ENCODE measurements around the gene WDR43.

The WDR43 gene

GRCh38 chr2:28880193-28880592 is 14.3 kb upstream of the WDR43 start:
- H3K9me2 ChIP-seq (replicated peaks; ENCODE audit: control insufficient read depth, low read length): no peaks in the 10 kb centered on the region
- H3F3A ChIP-seq (ENCODE audit: control insufficient read depth, insufficient read depth): no peaks in the 10 kb centered on the region
- no peaks in the 10 kb centered on the region for H3K36me3 ChIP-seq (ENCODE audit: control insufficient read depth, low read length)
- H3K4me1 ChIP-seq (ENCODE audit: control insufficient read depth, low read length): no peaks in the 10 kb centered on the region
- H3K79me2 ChIP-seq (ENCODE audit: control insufficient read depth, low read length): no peaks in the 10 kb centered on the region
- no peak overlapping the region for H3K4me2 ChIP-seq (ENCODE audit: low read length)
- TF ChIP-seq CTCF (IDR thresholded peaks at IDR 0.05; ENCODE audit: low read depth, low read length, poor library complexity, severe bottlenecking) (no peak), EZH2phosphoT487 (IDR thresholded peaks at IDR 0.05; ENCODE audit: borderline replicate concordance, low read length) (no peak)
- H3K27ac ChIP-seq (ENCODE audit: low read depth, low read length): no peak overlapping the region
- no peaks in the 10 kb centered on the region for H4K20me1 ChIP-seq (ENCODE audit: control insufficient read depth, insufficient read depth, low read depth, low read length)
- peaks cover 2% of the 10 kb centered on the region for H3K27me3 ChIP-seq (ENCODE audit: control insufficient read depth, low read length)
- no peak overlapping the region for H3K4me3 ChIP-seq (ENCODE audit: low read length)
- H3K9me3 ChIP-seq (ENCODE audit: control insufficient read depth, insufficient read depth, low read length): no peaks in the 10 kb centered on the region

GRCh38 chr2:28893488-28893887 is 979 bp upstream of the WDR43 start:
- H3K79me2 ChIP-seq (ENCODE audit: control insufficient read depth, low read length): peaks cover 41% of the 10 kb centered on the region
- H3K9me2 ChIP-seq (replicated peaks; ENCODE audit: control insufficient read depth, low read length): no peaks in the 10 kb centered on the region
- H3K36me3 ChIP-seq (ENCODE audit: control insufficient read depth, low read length): peaks cover 36% of the 10 kb centered on the region
- no peaks in the 10 kb centered on the region for H3F3A ChIP-seq (ENCODE audit: control insufficient read depth, insufficient read depth)
- H3K4me1 ChIP-seq (ENCODE audit: control insufficient read depth, low read length): peaks cover 23% of the 10 kb centered on the region
- no peak overlapping the region for H3K4me3 ChIP-seq (ENCODE audit: low read length)
- H3K4me2 ChIP-seq (ENCODE audit: low read length): no peak overlapping the region
- no peak for TF ChIP-seq CTCF (IDR thresholded peaks at IDR 0.05; ENCODE audit: low read depth, low read length, poor library complexity, severe bottlenecking)
- TF ChIP-seq EZH2phosphoT487 (IDR thresholded peaks at IDR 0.05; ENCODE audit: borderline replicate concordance, low read length): no peak
- no peaks in the 10 kb centered on the region for H3K9me3 ChIP-seq (ENCODE audit: control insufficient read depth, insufficient read depth, low read length)
- no peaks in the 10 kb centered on the region for H3K27me3 ChIP-seq (ENCODE audit: control insufficient read depth, low read length)
- no peak overlapping the region for H3K27ac ChIP-seq (ENCODE audit: low read depth, low read length)
- H4K20me1 ChIP-seq (ENCODE audit: control insufficient read depth, insufficient read depth, low read depth, low read length): peaks cover 23% of the 10 kb centered on the region

DNA sequence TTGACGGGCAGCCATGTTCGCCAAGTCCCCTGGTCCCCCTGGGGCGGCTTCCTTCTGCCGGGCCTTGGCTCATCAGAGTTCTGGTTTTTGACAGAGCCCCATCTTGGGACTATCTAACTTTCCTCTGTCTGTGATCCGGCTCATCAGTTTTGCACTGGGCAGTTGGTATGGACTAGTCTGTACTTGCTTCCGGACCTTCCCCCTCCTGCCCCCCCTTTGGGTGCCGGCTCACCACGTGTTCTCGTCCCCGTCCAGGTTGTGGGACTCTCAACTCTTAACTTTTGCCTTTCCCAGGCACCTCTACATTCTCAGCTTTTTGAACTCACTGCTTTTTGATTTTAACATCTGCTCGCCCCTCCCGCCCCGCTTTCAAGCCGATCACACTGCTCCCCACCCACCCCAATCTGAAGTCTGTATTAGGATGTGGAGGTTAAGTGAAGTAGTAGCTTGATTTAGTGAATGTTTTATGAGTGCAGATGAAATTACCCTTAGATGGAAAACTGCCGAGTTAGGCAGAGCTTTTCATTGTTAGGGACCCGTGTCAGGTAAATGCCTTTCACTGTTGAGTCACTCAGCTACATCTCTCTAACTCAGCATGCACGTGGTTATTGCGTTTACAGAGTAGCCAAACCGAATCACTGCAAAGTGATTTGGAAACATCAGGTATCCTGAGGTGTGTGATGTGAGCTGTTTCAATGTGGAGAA is 874 bp downstream of the WDR43 start:
- peaks cover 31% of the 10 kb centered on the region for H3K4me1 ChIP-seq (ENCODE audit: control insufficient read depth, low read length)
- H4K20me1 ChIP-seq (ENCODE audit: control insufficient read depth, insufficient read depth, low read depth, low read length): peaks cover 38% of the 10 kb centered on the region

More for the DNA sequence above, 874 bp downstream of the WDR43 start:
- Histone ChIP-seq H3K36me3 (ENCODE audit: control insufficient read depth, low read length) (peaks cover 53% of the 10 kb centered on the region), H3K27ac (ENCODE audit: low read depth, low read length) (peak overlapping the region; percentile 52), H3K9me3 (ENCODE audit: control insufficient read depth, insufficient read depth, low read length) (no peaks in the 10 kb centered on the region), H3K27me3 (ENCODE audit: control insufficient read depth, low read length) (no peaks in the 10 kb centered on the region), H3K4me2 (ENCODE audit: low read length) (peak overlapping the region; percentile 70), H3K79me2 (ENCODE audit: control insufficient read depth, low read length) (peaks cover 59% of the 10 kb centered on the region), H3K9me2 (replicated peaks; ENCODE audit: control insufficient read depth, low read length) (no peaks in the 10 kb centered on the region), H3K4me3 (ENCODE audit: low read length) (peak overlapping the region; percentile 85), H3F3A (ENCODE audit: control insufficient read depth, insufficient read depth) (0 out of 2 replicates have a peak, but pooled peaks cover 3% of the 10 kb centered on the region)
- TF ChIP-seq EZH2phosphoT487 (IDR thresholded peaks at IDR 0.05; ENCODE audit: borderline replicate concordance, low read length): no peak
- no peak for TF ChIP-seq CTCF (IDR thresholded peaks at IDR 0.05; ENCODE audit: low read depth, low read length, poor library complexity, severe bottlenecking)
